Neuronal stem cell (in vitro differentiated cells): ENCODE measurements around the gene UXS1.

ENCODE experiments used
- DNase-seq: peaks from one replicate; pipeline ENCODE4 v3.0.0-alpha.2; 2013; ENCODE audit warnings: low spot score
- H2AFZ ChIP-seq: one replicate; pipeline ENCODE4 v1.6.1; 2013; ENCODE audit warnings: mild to moderate bottlenecking, low read length, inconsistent platforms
- H2AK5ac ChIP-seq: 2 replicates; pipeline ENCODE4 v1.6.1; 2013; ENCODE audit warnings: low read depth, mild to moderate bottlenecking, inconsistent platforms, low read length, moderate library complexity, mixed read lengths
- H2BK120ac ChIP-seq: 2 replicates; pipeline ENCODE4 v1.6.1; 2013; ENCODE audit warnings: low read depth, mild to moderate bottlenecking, inconsistent platforms, low read length, moderate library complexity, mixed read lengths
- H2BK12ac ChIP-seq: one replicate; pipeline ENCODE4 v1.6.1; 2013; ENCODE audit warnings: low read length, inconsistent platforms
- H2BK15ac ChIP-seq: 2 replicates; pipeline ENCODE4 v1.6.1; 2013; ENCODE audit warnings: mild to moderate bottlenecking, low read length, inconsistent platforms, mixed read lengths
- H2BK5ac ChIP-seq: one replicate; pipeline ENCODE4 v1.6.1; 2013; ENCODE audit warnings: inconsistent platforms, mild to moderate bottlenecking, low read length, moderate library complexity
- H3K14ac ChIP-seq: one replicate; pipeline ENCODE4 v1.6.1; 2013; ENCODE audit warnings: low read length, inconsistent platforms
- H3K18ac ChIP-seq: 2 replicates; pipeline ENCODE4 v1.6.1; 2013; ENCODE audit warnings: low read length, inconsistent platforms
- H3K23ac ChIP-seq: 2 replicates; pipeline ENCODE4 v1.6.1; 2013; ENCODE audit warnings: low read depth, mild to moderate bottlenecking, mixed read lengths, low read length, inconsistent platforms; ENCODE audit not compliant: poor library complexity
- H3K27ac ChIP-seq: replicated peaks from 3 replicates; pipeline ENCODE4 v1.5.1; 2013; ENCODE audit warnings: low read length, inconsistent platforms
- H3K27me3 ChIP-seq, 3 experiments: 2 replicates each; pipeline ENCODE4 v1.6.1; 2013; ENCODE audit warnings: low read length in 3 of 3, mild to moderate bottlenecking in 2 of 3, inconsistent platforms in 1 of 3, low read depth in 1 of 3, mixed read lengths in 1 of 3, moderate library complexity in 1 of 3; ENCODE audit not compliant: control insufficient read depth in 3 of 3, insufficient read depth in 3 of 3
- H3K36me3 ChIP-seq, 2 donors: replicated peaks in 1 of 2; 2 replicates each; pipeline ENCODE4 v1.6.1; 2013; ENCODE audit warnings: low read length in 2 of 2; ENCODE audit not compliant: control insufficient read depth in 2 of 2, insufficient read depth in 2 of 2
- H3K4ac ChIP-seq: 2 replicates; pipeline ENCODE4 v1.6.1; 2013; ENCODE audit warnings: inconsistent platforms, mild to moderate bottlenecking, low read length, moderate library complexity
- H3K4me1 ChIP-seq, 2 donors: 1 replicate in 1 of 2; 2 replicates in 1 of 2; pipeline ENCODE4 v1.6.1; 2013; ENCODE audit warnings: low read length in 2 of 2, low read depth in 1 of 2; ENCODE audit not compliant: control insufficient read depth in 2 of 2, insufficient read depth in 1 of 2
- H3K4me2 ChIP-seq: one replicate; pipeline ENCODE4 v1.6.1; 2013; ENCODE audit warnings: mild to moderate bottlenecking, low read length, inconsistent platforms; ENCODE audit not compliant: insufficient read depth, poor library complexity, severe bottlenecking
- H3K4me3 ChIP-seq, 2 donors: 2 replicates each; pipeline ENCODE4 v1.5.1; 2013; ENCODE audit warnings: low read length in 2 of 2, mild to moderate bottlenecking in 2 of 2, inconsistent platforms in 1 of 2, moderate library complexity in 1 of 2
- H3K79me1 ChIP-seq: one replicate; pipeline ENCODE4 v1.6.1; 2013; ENCODE audit warnings: low read depth, mild to moderate bottlenecking, inconsistent platforms, low read length, moderate library complexity
- H3K9ac ChIP-seq: one replicate; pipeline ENCODE4 v1.6.1; 2013; ENCODE audit warnings: mild to moderate bottlenecking, low read depth, low read length, inconsistent platforms; ENCODE audit not compliant: poor library complexity
- H3K9me3 ChIP-seq, 2 donors: replicated peaks in 1 of 2; 2 replicates each; pipeline versions ENCODE3 to v1.6.1; 2013; ENCODE audit warnings: low read length in 2 of 2, mild to moderate bottlenecking in 2 of 2, inconsistent platforms in 1 of 2, low read depth in 1 of 2, mixed read lengths in 1 of 2, moderate library complexity in 1 of 2; ENCODE audit not compliant: control insufficient read depth in 2 of 2, insufficient read depth in 1 of 2
- H4K8ac ChIP-seq: one replicate; pipeline ENCODE4 v1.6.1; 2013; ENCODE audit warnings: low read depth, mild to moderate bottlenecking, inconsistent platforms, low read length, moderate library complexity
- H4K91ac ChIP-seq: one replicate; pipeline ENCODE4 v1.6.1; 2013; ENCODE audit warnings: low read length, low read depth, mild to moderate bottlenecking, inconsistent platforms; ENCODE audit not compliant: poor library complexity
- WGBS, 2 donors: extraction: QIAGEN DNeasy Blood & Tissue Kit; methylation state at CpG; one replicate each; pipeline ENCODE4 v1.1.7; 2013; ENCODE audit warnings: missing lambda C conversion rate in 2 of 2, mixed read lengths in 1 of 2; ENCODE audit not compliant: insufficient read length in 2 of 2, insufficient replicate concordance in 1 of 2; ENCODE audit errors: extremely low coverage in 2 of 2; 5-methylcytosine and 5-hydroxymethylcytosine counted together

The UXS1 gene

DNA sequence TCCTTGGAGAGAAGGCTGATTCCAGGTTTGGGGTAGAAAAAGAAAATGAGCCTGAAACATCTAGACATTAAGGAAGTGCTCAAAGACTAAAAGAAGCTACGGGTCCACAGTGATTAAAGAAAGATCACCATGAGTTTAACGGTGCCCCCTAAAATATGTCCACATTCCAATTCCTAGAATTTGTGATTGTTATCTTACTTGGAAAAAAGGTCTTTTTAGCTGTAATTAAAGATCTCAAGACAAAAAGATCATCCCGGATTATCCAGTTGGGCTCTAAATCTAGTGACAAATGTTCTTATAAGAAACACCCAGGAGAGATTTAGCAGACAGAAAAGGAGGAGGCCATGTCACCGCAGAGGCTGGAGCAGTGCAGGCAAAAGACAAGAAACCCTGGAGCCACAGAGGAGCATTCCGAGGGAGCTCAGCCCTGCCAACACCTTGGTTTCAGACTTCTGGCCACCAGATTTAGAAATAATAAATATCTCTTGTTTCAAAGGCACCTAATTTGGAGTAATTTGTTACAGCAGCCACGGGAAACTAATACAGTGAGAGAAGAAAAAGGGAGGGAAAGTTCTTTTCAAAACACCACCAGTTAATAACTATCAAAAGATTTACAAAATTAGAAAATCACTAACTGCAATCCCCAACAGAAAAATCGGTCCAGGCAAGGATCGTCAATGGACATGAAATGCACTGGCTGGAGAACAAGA lies 8.5 kb downstream of the UXS1 start:
- no peak overlapping the region for H3K14ac ChIP-seq
- H3K9me3 ChIP-seq: peaks cover 0 to 13% of the 10 kb centered on the region in 2 donors
- no peak overlapping the region for H2BK5ac ChIP-seq
- H3K4me2 ChIP-seq: no peak overlapping the region
- no peak overlapping the region for H2AFZ ChIP-seq
- H2AK5ac ChIP-seq: no peak overlapping the region
- H3K4ac ChIP-seq: no peak overlapping the region
- no peak overlapping the region for H3K27ac ChIP-seq
- H3K18ac ChIP-seq: no peak overlapping the region
- H3K79me1 ChIP-seq: peaks cover 2% of the 10 kb centered on the region
- H3K27me3 ChIP-seq: no peaks in the 10 kb centered on the region
- H4K8ac ChIP-seq: no peak overlapping the region
- H2BK12ac ChIP-seq: no peak overlapping the region
- DNase-seq: no peak
- peaks cover 0 to 23% of the 10 kb centered on the region in 2 donors for H3K36me3 ChIP-seq
- no peak overlapping the region for H3K4me3 ChIP-seq
- no peak overlapping the region for H2BK120ac ChIP-seq
- WGBS, 2 donors: no CpG with 5 or more reads among the region's 8 CpGs
- H4K91ac ChIP-seq: no peak overlapping the region
- no peak overlapping the region for H2BK15ac ChIP-seq
- H3K23ac ChIP-seq: no peak overlapping the region
- peaks cover 0 to 5% of the 10 kb centered on the region in 2 donors for H3K4me1 ChIP-seq
- no peak overlapping the region for H3K9ac ChIP-seq

- H2BK5ac ChIP-seq: no peak overlapping the region
- no peak overlapping the region for H3K18ac ChIP-seq
- no peak overlapping the region for H3K23ac ChIP-seq
- no peak overlapping the region for H3K4ac ChIP-seq
- no peak overlapping the region for H3K9ac ChIP-seq
- no peak overlapping the region for H2AFZ ChIP-seq
- H4K8ac ChIP-seq: no peak overlapping the region
- no peak overlapping the region for H3K4me3 ChIP-seq
- no peak overlapping the region for H2BK120ac ChIP-seq
- no peak overlapping the region for H2BK12ac ChIP-seq
- H3K27ac ChIP-seq: no peak overlapping the region
- H3K79me1 ChIP-seq: peaks cover 2% of the 10 kb centered on the region
- no peaks in the 10 kb centered on the region for H3K27me3 ChIP-seq
- peaks cover 0 to 13% of the 10 kb centered on the region in 2 donors for H3K9me3 ChIP-seq
- no CpG with 5 or more reads among the region's 1 CpG for WGBS, 2 donors
- H3K14ac ChIP-seq: no peak overlapping the region
- H2BK15ac ChIP-seq: no peak overlapping the region
- no peak overlapping the region for H4K91ac ChIP-seq
- peaks cover 0 to 5% of the 10 kb centered on the region in 2 donors for H3K4me1 ChIP-seq
- DNase-seq: no peak
- H2AK5ac ChIP-seq: no peak overlapping the region
- peaks cover 0 to 20% of the 10 kb centered on the region in 2 donors for H3K36me3 ChIP-seq
- H3K4me2 ChIP-seq: no peak overlapping the region
These were observed 9.2 kb downstream of the UXS1 start for GRCh38 chr2:106184857-106185256.

DNA sequence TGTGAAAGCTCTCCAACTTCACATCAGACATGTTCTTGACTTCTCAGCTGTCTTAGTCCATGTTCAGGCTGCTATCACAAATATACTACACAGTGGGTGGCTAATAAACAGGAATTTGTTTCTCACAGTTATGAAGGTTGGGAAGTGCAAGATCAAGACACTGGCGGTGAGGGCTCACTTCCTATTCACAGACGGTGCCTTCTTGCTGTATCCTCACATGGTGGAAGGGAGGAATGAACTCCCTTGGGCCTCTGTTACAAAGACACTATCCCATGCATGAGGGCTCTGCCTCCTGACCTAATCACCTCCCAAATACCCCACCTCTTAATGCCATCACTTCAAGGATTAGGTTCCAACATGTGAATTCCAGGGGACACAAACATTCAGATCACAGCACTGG lies 9.7 kb downstream of the UXS1 start:
- no peak for DNase-seq
- Histone ChIP-seq H3K4me1 (peaks cover 0 to 4% of the 10 kb centered on the region in 2 donors), H2BK15ac (no peak overlapping the region), H4K91ac (no peak overlapping the region), H3K79me1 (peaks cover 2% of the 10 kb centered on the region), H2AK5ac (no peak overlapping the region), H3K9me3 (peaks cover 0 to 13% of the 10 kb centered on the region in 2 donors), H2AFZ (no peak overlapping the region), H2BK120ac (no peak overlapping the region), H2BK12ac (no peak overlapping the region), H2BK5ac (no peak overlapping the region), H3K4ac (no peak overlapping the region), H3K18ac (no peak overlapping the region), H3K4me2 (no peak overlapping the region), H3K36me3 (peaks cover 0 to 17% of the 10 kb centered on the region in 2 donors), H3K27me3 (no peaks in the 10 kb centered on the region), H3K27ac (no peak overlapping the region), H3K4me3 (no peak overlapping the region), H3K14ac (no peak overlapping the region), H4K8ac (no peak overlapping the region), H3K23ac (no peak overlapping the region), H3K9ac (no peak overlapping the region)
- WGBS, 2 donors: no CpG with 5 or more reads among the region's 2 CpGs

- no peak for DNase-seq
- H4K8ac ChIP-seq: no peak overlapping the region
These were observed 10.9 kb downstream of the UXS1 start for GRCh38 chr2:106183101-106183696.

More at GRCh38 chr2:106183101-106183696, 10.9 kb downstream of the UXS1 start:
- Histone ChIP-seq H3K27me3 (no peaks in the 10 kb centered on the region), H2BK120ac (no peak overlapping the region), H3K18ac (no peak overlapping the region), H3K79me1 (peaks cover 4% of the 10 kb centered on the region), H3K36me3 (peaks cover 0 to 14% of the 10 kb centered on the region in 2 donors), H3K9ac (no peak overlapping the region), H2AK5ac (no peak overlapping the region), H2BK5ac (no peak overlapping the region), H3K14ac (no peak overlapping the region), H2AFZ (no peak overlapping the region), H2BK15ac (no peak overlapping the region), H3K4me3 (no peak overlapping the region), H3K4me1 (peaks cover 0 to 1% of the 10 kb centered on the region in 2 donors), H3K9me3 (peaks cover 0 to 12% of the 10 kb centered on the region in 2 donors), H3K23ac (no peak overlapping the region), H3K4ac (no peak overlapping the region), H3K27ac (no peak overlapping the region), H4K91ac (no peak overlapping the region), H2BK12ac (no peak overlapping the region), H3K4me2 (no peak overlapping the region)
- WGBS, 2 donors: no CpG with 5 or more reads among the region's 3 CpGs
